Mesendoderm (in vitro differentiated cells): Measurements from ENCODE around the gene VPS26C. TPM values are rescaled to one million over a fixed set of nuclear protein-coding genes. Genes with fewer than 3 reads are reported as not detected.

Source experiments
- small RNA-seq: library from polyadenylated mRNA; stranded (forward); fragments of <200 nt; extraction: miRNeasy Mini kit (QIAGEN cat#:217004); gene quantifications from one replicate; pipeline ENCODE3, GENCODE V24; 2013; ENCODE audit not compliant: insufficient read depth

VPS26C gene

Small RNA genes lying within 50 kb of the gene (small RNA-seq; reads per million reads assigned to genes)
- gene RN7SL678P = not detected
